IMR-90 (cell line): ENCODE measurements around the gene METTL27. TPM values are rescaled to one million over a fixed set of nuclear protein-coding genes. Genes with fewer than 3 reads are reported as not detected.

Source experiments
- ATAC-seq: fragments of 200-7000 bp; cut with Tn5 transposase; 2 replicates; pipeline ENCODE4 v1.9.1; 2020; ENCODE audit warnings: low read depth, mild to moderate bottlenecking, moderate library complexity
- BruUV-seq: library from RNA; stranded (reverse); fragments of 400-500 nt; replicated peaks from 2 replicates; lab custom pipeline; 2021; lab: Mats Ljungman, UMichigan
- CTCF ChIA-PET: fragments of 300-600 bp; formaldehyde crosslinking; extraction: SDS; loops from one replicate; lab custom pipeline; 2021; ENCODE audit warnings: antibody characterized with exemption; lab: Yijun Ruan, JAX
- POLR2A ChIA-PET: fragments of 300-600 bp; sonication (Branson Sonifier 250); formaldehyde crosslinking; loops from one replicate; lab custom pipeline; 2022; ENCODE audit warnings: antibody characterized with exemption; ENCODE audit not compliant: unreplicated experiment; lab: Charles Lee
- DNase-seq: peaks from one replicate; pipeline ENCODE4 v3.0.0; 2013
- H2AFZ ChIP-seq: replicated peaks from 2 replicates; pipeline ENCODE3; 2013; ENCODE audit warnings: low read length, mild to moderate bottlenecking; ENCODE audit not compliant: poor library complexity
- H2AK5ac ChIP-seq: 2 replicates; pipeline ENCODE4 v1.6.1; 2013; ENCODE audit warnings: low read depth, low read length, inconsistent platforms
- H2AK9ac ChIP-seq: replicated peaks from 2 replicates; pipeline ENCODE3; 2013; ENCODE audit warnings: mild to moderate bottlenecking, low read depth, low read length, moderate library complexity; ENCODE audit not compliant: poor library complexity
- H2BK120ac ChIP-seq: 2 replicates; pipeline ENCODE4 v1.6.1; 2013; ENCODE audit warnings: low read depth, low read length, inconsistent platforms
- H2BK15ac ChIP-seq: 3 replicates; pipeline ENCODE4 v1.6.1; 2013; ENCODE audit warnings: low read depth, low read length, inconsistent platforms
- H2BK20ac ChIP-seq: 2 replicates; pipeline ENCODE4 v1.6.1; 2013; ENCODE audit warnings: low read depth, mild to moderate bottlenecking, inconsistent platforms, low read length, moderate library complexity
- H2BK5ac ChIP-seq: 2 replicates; pipeline ENCODE4 v1.6.1; 2013; ENCODE audit warnings: mild to moderate bottlenecking, low read depth, low read length, inconsistent platforms; ENCODE audit not compliant: poor library complexity, severe bottlenecking
- H3K14ac ChIP-seq: replicated peaks from 2 replicates; pipeline ENCODE4 v1.6.1; 2013; ENCODE audit warnings: low read depth, low read length, inconsistent platforms
- H3K18ac ChIP-seq: 2 replicates; pipeline ENCODE4 v1.6.1; 2013; ENCODE audit warnings: low read depth, low read length, control low read depth
- H3K23ac ChIP-seq: 2 replicates; pipeline ENCODE4 v1.6.1; 2013; ENCODE audit warnings: low read depth, low read length, inconsistent platforms
- H3K27ac ChIP-seq: 2 replicates; pipeline ENCODE4 v1.5.1; 2013; ENCODE audit warnings: mild to moderate bottlenecking, control low read depth, low read length; ENCODE audit not compliant: insufficient read depth
- H3K27me3 ChIP-seq: 2 replicates; pipeline ENCODE4 v1.6.1; 2013; ENCODE audit warnings: low read length; ENCODE audit not compliant: control insufficient read depth, insufficient read depth
- H3K36me3 ChIP-seq: 2 replicates; pipeline ENCODE4 v1.6.1; 2013; ENCODE audit warnings: low read length, mixed read lengths; ENCODE audit not compliant: control insufficient read depth, insufficient read depth
- H3K4ac ChIP-seq: 2 replicates; pipeline ENCODE4 v1.6.1; 2013; ENCODE audit warnings: low read depth, low read length, inconsistent platforms
- H3K4me1 ChIP-seq: 2 replicates; pipeline ENCODE4 v1.6.1; 2013; ENCODE audit warnings: low read length, mixed read lengths; ENCODE audit not compliant: control insufficient read depth, insufficient read depth
- H3K4me2 ChIP-seq: 2 replicates; pipeline ENCODE4 v1.6.1; 2013; ENCODE audit warnings: low read depth, mild to moderate bottlenecking, control low read depth, low read length, moderate library complexity
- H3K4me3 ChIP-seq: 2 replicates; pipeline ENCODE4 v1.5.1; 2013; ENCODE audit warnings: low read depth, mild to moderate bottlenecking, control low read depth, low read length, moderate library complexity; ENCODE audit not compliant: insufficient read depth
- H3K56ac ChIP-seq: 2 replicates; pipeline ENCODE4 v1.6.1; 2013; ENCODE audit warnings: low read length, inconsistent platforms; ENCODE audit not compliant: insufficient read depth; ENCODE audit errors: extremely low read depth
- H3K79me1 ChIP-seq, 2 experiments: 2 replicates each; pipeline ENCODE4 v1.6.1; 2013; ENCODE audit warnings: low read length in 2 of 2, inconsistent platforms in 1 of 2, low read depth in 1 of 2
- H3K9ac ChIP-seq: 2 replicates; pipeline ENCODE4 v1.6.1; 2013; ENCODE audit warnings: low read depth, low read length, control low read depth
- H3K9me1 ChIP-seq: 2 replicates; pipeline ENCODE4 v1.6.1; 2013; ENCODE audit warnings: low read length, inconsistent platforms; ENCODE audit not compliant: insufficient read depth
- H3K9me3 ChIP-seq: 2 replicates; pipeline ENCODE4 v1.6.1; 2013; ENCODE audit warnings: low read length; ENCODE audit not compliant: control insufficient read depth, insufficient read depth
- H4K20me1 ChIP-seq: 2 replicates; pipeline ENCODE4 v1.6.1; 2013; ENCODE audit warnings: low read length, inconsistent platforms; ENCODE audit not compliant: insufficient read depth
- H4K5ac ChIP-seq: 2 replicates; pipeline ENCODE4 v1.6.1; 2013; ENCODE audit warnings: mild to moderate bottlenecking, low read depth, low read length, control low read depth
- H4K8ac ChIP-seq, 2 experiments: 2 replicates each; pipeline ENCODE4 v1.6.1; 2013; ENCODE audit warnings: low read depth in 2 of 2, low read length in 2 of 2, control low read depth in 1 of 2, inconsistent platforms in 1 of 2
- H4K91ac ChIP-seq: 2 replicates; pipeline ENCODE4 v1.6.1; 2013; ENCODE audit warnings: low read depth, low read length, inconsistent platforms; ENCODE audit not compliant: insufficient read depth
- BHLHE40 ChIP-seq: fragments of 150-350 bp; IDR thresholded peaks from 2 replicates; pipeline ENCODE4 v1.6.1; 2016; ENCODE audit warnings: mild to moderate bottlenecking, low read depth, low read length
- CEBPB ChIP-seq: IDR thresholded peaks from 2 replicates; pipeline ENCODE4 v1.6.1; 2012; ENCODE audit warnings: low read depth, low read length, improper control_type of control experiment
- FOS ChIP-seq: fragments of 150-350 bp; IDR thresholded peaks from 2 replicates; pipeline ENCODE4 v1.6.1; 2016; ENCODE audit warnings: low read depth, low read length
- MAZ ChIP-seq: IDR thresholded peaks from 2 replicates; pipeline ENCODE4 v1.6.1; 2012; ENCODE audit warnings: low read depth, mild to moderate bottlenecking, low read length, improper control_type of control experiment, moderate library complexity, borderline replicate concordance
- MXI1 ChIP-seq: IDR thresholded peaks from 2 replicates; pipeline ENCODE4 v1.6.1; 2012; ENCODE audit warnings: low read depth, mild to moderate bottlenecking, low read length, moderate library complexity, borderline replicate concordance
- NFE2L2 ChIP-seq: fragments of 150-350 bp; IDR thresholded peaks from 2 replicates; pipeline ENCODE4 v1.6.1; 2016; ENCODE audit warnings: low read depth, mild to moderate bottlenecking, low read length
- RAD21 ChIP-seq: IDR thresholded peaks from 2 replicates; pipeline ENCODE4 v1.6.1; 2012; ENCODE audit warnings: low read length, improper control_type of control experiment
- WGBS, 2 experiments: methylation state at CpG; one replicate each; pipeline versions ENCODE4 v1.1.5 to v1.1.7; 2013; ENCODE audit warnings: missing lambda C conversion rate in 2 of 2; ENCODE audit not compliant: insufficient read length in 1 of 2; ENCODE audit errors: extremely low coverage in 2 of 2; 5-methylcytosine and 5-hydroxymethylcytosine counted together
- dilution Hi-C: fragments of 300-500 bp; cut with HindIII; formaldehyde crosslinking; loops from one replicate; pipeline ENCODE4 v1.14.3; 2018; ENCODE audit warnings: low sequenced_read_pairs; ENCODE audit not compliant: unreplicated experiment
- in situ Hi-C: fragments of 300-500 bp; cut with MboI; formaldehyde crosslinking; loops from 3 replicates; pipeline ENCODE4 v1.14.3; 2019; ENCODE audit warnings: low sequenced_read_pairs, inconsistent platforms, mixed read lengths
- intact Hi-C: fragments of 100-400 bp; cut with micrococcal nuclease; formaldehyde crosslinking; loops from 2 replicates; pipeline ENCODE4 v1.10.0; 2022
- polyA plus RNA-seq, 3 experiments: library from polyadenylated mRNA; depleted of rRNA; stranded (reverse); fragments of >200 nt; gene quantifications; 2 replicates each; pipeline ENCODE4 v1.2.3, GENCODE V29; 2012; ENCODE audit warnings: low replicate concordance in 1 of 3
- total RNA-seq: library from RNA; depleted of rRNA; stranded (reverse); fragments of >200 nt; gene quantifications from 2 replicates; pipeline ENCODE4 v1.2.3, GENCODE V29; 2012
- TF ChIP-seq, protein P1 (sequence below): conservative IDR thresholded peaks from 2 replicates; pipeline ENCODE4 v1.5.1; 2012; ENCODE audit warnings: mild to moderate bottlenecking, low read depth, low read length, improper control_type of control experiment

METTL27 gene
- total and polyA plus RNA-seq, 2 of the 4 experiments (the other 2 are of a cell fraction), result 2.3 to 4.3 TPM

DNA sequence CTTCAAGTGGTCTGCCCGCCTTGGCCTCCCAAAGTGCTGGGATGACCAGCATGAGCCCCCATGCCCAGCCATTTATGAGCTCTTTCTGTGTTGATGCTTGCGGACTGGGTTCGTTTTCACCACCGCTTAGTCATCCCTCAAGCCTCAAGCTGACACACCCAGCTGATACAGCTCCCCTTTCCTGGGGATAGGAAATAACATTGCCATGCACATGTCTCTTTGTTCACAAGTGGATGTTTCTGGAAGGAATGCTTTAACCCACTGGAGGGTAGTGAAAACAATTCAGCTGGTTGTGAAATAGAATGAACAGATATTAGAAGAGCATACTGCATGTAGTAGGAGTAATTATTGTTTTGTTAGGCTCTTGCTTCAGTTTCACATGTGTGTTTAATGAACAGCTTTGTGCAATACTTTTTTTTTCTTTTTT lies 8.5 kb upstream of the METTL27 start:
- in situ Hi-C loops, result loop anchor here (10.0 kb wide), 1 partner anchor 236 kb away; no protein-coding TSS in a partner anchor

More for the DNA sequence above, 8.5 kb upstream of the METTL27 start:
- no TSS peak for BruUV-seq
- DNase-seq, result peak; percentile 99
- Histone ChIP-seq H2BK20ac (peak overlapping the region; percentile 84; the same call in 1 of the 2 replicates), H3K9me3 (no peaks in the 10 kb centered on the region), H2BK15ac (0 out of 3 replicates have a peak overlapping the region, but pooled peaks have one; percentile 5), H3K36me3 (no peaks in the 10 kb centered on the region), H3K79me1 (no peaks in the 10 kb centered on the region), H2AK9ac (peak overlapping the region; percentile 92), H3K4me2 (peak overlapping the region; percentile 66), H4K8ac (peak overlapping the region; percentile 16 to 75; a peak in 2 of 4 replicates), H2AFZ (no peak overlapping the region), H3K23ac (peak overlapping the region; percentile 78), H2AK5ac (peak overlapping the region; percentile 46; the same call in 1 of the 2 replicates), H2BK5ac (peak overlapping the region; percentile 91), H3K9ac (no peak overlapping the region), H4K5ac (no peak overlapping the region), H3K4ac (peak overlapping the region; percentile 95), H4K20me1 (peaks cover 3% of the 10 kb centered on the region; the same call in 1 of the 2 replicates), H3K27me3 (no peaks in the 10 kb centered on the region), H3K4me3 (no peak overlapping the region), H3K18ac (peak overlapping the region; percentile 56; the same call in 1 of the 2 replicates), H3K4me1 (peaks cover 15% of the 10 kb centered on the region), H4K91ac (peak overlapping the region; percentile 88), H3K56ac (peak overlapping the region; percentile 85), H3K14ac (peak overlapping the region; percentile 15; the same call in 1 of the 2 replicates), H2BK120ac (peak overlapping the region; percentile 91), H3K27ac (peak overlapping the region; percentile 87), H3K9me1 (peaks cover 10% of the 10 kb centered on the region)
- ATAC-seq, result peak; percentile 70
- peak; percentile 75 for TF ChIP-seq FOS
- TF ChIP-seq RAD21, result 0 out of 2 replicates have a peak, but pooled peaks have one; percentile 5
- no peak for TF ChIP-seq MAZ
- TF ChIP-seq BHLHE40, result peak; percentile 86
- TF ChIP-seq CEBPB, result peak; percentile 96
- TF ChIP-seq MXI1, result peak; percentile 72; the same call in 1 of the 2 replicates
- TF ChIP-seq, protein P1, sequence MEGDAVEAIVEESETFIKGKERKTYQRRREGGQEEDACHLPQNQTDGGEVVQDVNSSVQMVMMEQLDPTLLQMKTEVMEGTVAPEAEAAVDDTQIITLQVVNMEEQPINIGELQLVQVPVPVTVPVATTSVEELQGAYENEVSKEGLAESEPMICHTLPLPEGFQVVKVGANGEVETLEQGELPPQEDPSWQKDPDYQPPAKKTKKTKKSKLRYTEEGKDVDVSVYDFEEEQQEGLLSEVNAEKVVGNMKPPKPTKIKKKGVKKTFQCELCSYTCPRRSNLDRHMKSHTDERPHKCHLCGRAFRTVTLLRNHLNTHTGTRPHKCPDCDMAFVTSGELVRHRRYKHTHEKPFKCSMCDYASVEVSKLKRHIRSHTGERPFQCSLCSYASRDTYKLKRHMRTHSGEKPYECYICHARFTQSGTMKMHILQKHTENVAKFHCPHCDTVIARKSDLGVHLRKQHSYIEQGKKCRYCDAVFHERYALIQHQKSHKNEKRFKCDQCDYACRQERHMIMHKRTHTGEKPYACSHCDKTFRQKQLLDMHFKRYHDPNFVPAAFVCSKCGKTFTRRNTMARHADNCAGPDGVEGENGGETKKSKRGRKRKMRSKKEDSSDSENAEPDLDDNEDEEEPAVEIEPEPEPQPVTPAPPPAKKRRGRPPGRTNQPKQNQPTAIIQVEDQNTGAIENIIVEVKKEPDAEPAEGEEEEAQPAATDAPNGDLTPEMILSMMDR, result no peak
- TF ChIP-seq NFE2L2, result no peak; the same call in 1 of the 2 replicates
- intact Hi-C loops, result loop anchor here (2.0 to 5.0 kb wide), 3 partner anchors 113 to 243 kb away; partner anchors contain the start of genes ABHD11, BUD23 and DNAJC30
- 0% methylated on average over 1 of the region's 4 CpGs; no CpG with 5 or more reads in 1 of the 2 experiments for WGBS, 2 experiments
- dilution Hi-C loops, result no loop called here
- POLR2A ChIA-PET, result interaction anchor here (0.9 to 1.1 kb wide), 2 partner anchors 8 to 179 kb away, joined by 3 to 10 read pairs; partner anchors contain the start of gene METTL27
- CTCF ChIA-PET, result interaction anchor here (0.5 to 0.9 kb wide), 2 partner anchors 32 to 38 kb away, joined by 3 to 5 read pairs; no protein-coding TSS in a partner anchor
